Activated CD4-positive, alpha-beta T cell treated with anti-CD3 and anti-CD28 coated beads, Interleukin-2, Interleukin-6, amounts not matched to agents 100 ng/mL and 50 ng/mL, durations not matched to agents 16 hours and 8 hours (primary cell): ENCODE data around the gene GPR152.
A peak's percentile ranks its signal among the peaks of the same experiment; 100 is the strongest.
"Not testable (repeated sequence)": the region's sequence is repeated elsewhere in the genome, so short reads cannot be mapped to it uniquely, and the experiment has no call there.

Experiments
- DNase-seq: peaks from one replicate; pipeline ENCODE4 v3.0.0-alpha.2; 2020

GPR152 gene

GRCh38 chr11:67486481-67487195 is 34.1 kb upstream of the GPR152 start:
- peak; percentile 76 for DNase-seq

- peak; percentile 86 for DNase-seq
Observed at GRCh38 chr11:67485873-67486361, 33.4 kb upstream of the GPR152 start.

- peak; percentile 90 for DNase-seq
Observed at GRCh38 chr11:67484847-67485311, 32.4 kb upstream of the GPR152 start.

GRCh38 chr11:67483831-67484665 is 31.5 kb upstream of the GPR152 start:
- DNase-seq: peak; percentile 73

- peak; percentile 99 for DNase-seq
Observed at GRCh38 chr11:67482827-67483798, 30.6 kb upstream of the GPR152 start, which contains the start of gene AIP. Gene AIP (plus strand): TSS chr11:67483026. CDS start chr11:67483159, 133 bp downstream.

- DNase-seq: no peak
Observed at GRCh38 chr11:67482275-67482826, 29.8 kb upstream of the GPR152 start.

- DNase-seq: not testable (repeated sequence)
Observed at GRCh38 chr11:67477344-67478050, 25.0 kb upstream of the GPR152 start.

- not testable (repeated sequence) for DNase-seq
Observed at GRCh38 chr11:67476692-67477091, 24.2 kb upstream of the GPR152 start.

GRCh38 chr11:67472882-67473281 is 20.4 kb upstream of the GPR152 start:
- no peak for DNase-seq

GRCh38 chr11:67470337-67471002 is 17.9 kb upstream of the GPR152 start:
- no peak for DNase-seq

- DNase-seq: no peak
Observed at GRCh38 chr11:67469508-67469811, 16.9 kb upstream of the GPR152 start.

GRCh38 chr11:67468759-67469507 is 16.4 kb upstream of the GPR152 start, which contains the start of gene TMEM134:
Gene TMEM134 (minus strand): TSS chr11:67469251. CDS start chr11:67469192, 59 bp downstream.
- peak; percentile 96 for DNase-seq

GRCh38 chr11:67468456-67468758 is 15.9 kb upstream of the GPR152 start:
- DNase-seq: no peak

GRCh38 chr11:67468056-67468455 is 15.5 kb upstream of the GPR152 start:
- DNase-seq: no peak

GRCh38 chr11:67466962-67467771 is 14.6 kb upstream of the GPR152 start:
- no peak for DNase-seq

GRCh38 chr11:67466367-67466766 is 13.8 kb upstream of the GPR152 start:
- DNase-seq: no peak

GRCh38 chr11:67465530-67465929 is 13.0 kb upstream of the GPR152 start:
- DNase-seq: not testable (repeated sequence)

- DNase-seq: no peak
Observed at GRCh38 chr11:67465189-67465510, 12.6 kb upstream of the GPR152 start.

GRCh38 chr11:67464411-67465188 is 12.1 kb upstream of the GPR152 start:
- peak; percentile 98 for DNase-seq
